ENCODE measurements around the gene SAYSD1. TPM values are rescaled to one million over a fixed set of nuclear protein-coding genes. Genes with fewer than 3 reads are reported as not detected.

The SAYSD1 gene, protein sequence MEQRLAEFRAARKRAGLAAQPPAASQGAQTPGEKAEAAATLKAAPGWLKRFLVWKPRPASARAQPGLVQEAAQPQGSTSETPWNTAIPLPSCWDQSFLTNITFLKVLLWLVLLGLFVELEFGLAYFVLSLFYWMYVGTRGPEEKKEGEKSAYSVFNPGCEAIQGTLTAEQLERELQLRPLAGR
- 11.3 and 13.4 TPM in 2 replicates for total RNA-seq

DNA sequence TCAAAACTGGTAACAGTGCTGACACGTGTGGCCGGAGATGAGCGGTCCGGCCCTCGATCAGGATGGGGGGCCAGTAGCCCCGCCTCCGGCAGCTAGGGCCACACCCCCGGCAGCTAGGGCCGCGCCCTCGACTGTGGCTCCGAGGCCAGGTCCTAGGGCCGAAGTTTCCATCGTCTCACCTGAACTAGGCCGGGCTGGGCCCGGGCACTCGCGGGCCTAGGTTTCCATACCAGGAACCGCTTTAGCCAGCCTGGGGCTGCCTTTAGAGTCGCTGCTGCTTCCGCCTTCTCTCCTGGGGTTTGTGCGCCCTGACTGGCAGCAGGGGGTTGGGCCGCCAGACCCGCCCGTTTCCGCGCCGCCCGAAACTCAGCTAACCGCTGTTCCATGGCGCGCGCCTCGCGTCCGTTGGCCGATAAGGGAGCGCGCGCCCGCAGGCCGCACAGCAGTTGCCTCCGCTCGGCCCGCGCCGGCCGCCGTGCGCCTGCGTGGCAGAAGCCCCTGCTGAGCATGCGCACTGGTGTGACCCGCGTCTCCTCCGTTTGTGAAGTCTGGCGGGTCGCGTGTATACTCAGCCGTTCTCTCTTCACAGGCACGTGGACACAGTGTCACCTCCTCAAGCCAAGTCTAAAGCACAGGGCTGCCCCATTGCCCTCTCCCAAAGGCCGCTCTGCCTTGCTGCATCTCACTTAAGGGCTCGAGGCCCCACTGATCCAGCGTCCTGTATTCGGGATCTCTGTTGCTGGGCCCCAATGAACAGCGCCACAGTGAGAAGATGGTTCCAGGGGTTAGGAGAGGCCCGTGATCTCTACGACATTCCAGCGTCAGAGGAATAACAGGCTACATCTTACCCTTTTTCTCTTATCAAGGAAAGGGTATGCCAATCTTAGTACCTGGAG lies at the start of gene SAYSD1:
Gene SAYSD1 (minus strand): TSS at position 483 of the 896 bp plus-strand sequence. CDS start 97 bp downstream, at position 386.

Other genes starting within 250 kb of the SAYSD1 start
- gene GLP1R, start 66.4 kb downstream of the SAYSD1 start, total RNA-seq: not detected in 2 replicates
- gene KCNK5, start 114.3 kb upstream of the SAYSD1 start, total RNA-seq: not detected in 2 replicates
- not detected in 2 replicates for gene KCNK17, start 199.2 kb upstream of the SAYSD1 start, total RNA-seq
- not detected in 2 replicates for gene KCNK16, start 207.5 kb upstream of the SAYSD1 start, total RNA-seq